HCT116 (cell line): Measurements from ENCODE around the gene GABRA4. TPM values are rescaled to one million over a fixed set of nuclear protein-coding genes. Genes with fewer than 3 reads are reported as not detected.

Experiments used
- ATAC-seq: fragments of 200-7000 bp; cut with Tn5 transposase; 2 replicates; pipeline ENCODE4 v1.9.1; 2020; ENCODE audit warnings: mild to moderate bottlenecking, moderate library complexity
- BruUV-seq: library from RNA; stranded (reverse); fragments of 400-500 nt; replicated peaks from 2 replicates; lab custom pipeline; 2021; lab: Mats Ljungman, UMichigan
- CTCF ChIA-PET: fragments of 300-600 bp; sonication (Branson Sonifier 250); formaldehyde crosslinking; loops from one replicate; lab custom pipeline; 2021; ENCODE audit warnings: antibody characterized with exemption; lab: Charles Lee
- POLR2A ChIA-PET: fragments of 300-600, 350-600 bp; sonication (Branson Sonifier 250); formaldehyde crosslinking; loops from one replicate; lab custom pipeline; 2021; ENCODE audit warnings: antibody characterized with exemption; lab: Charles Lee
- RAD21 ChIA-PET, 2 experiments: fragments of 300-600 bp; sonication (Branson Sonifier 250); formaldehyde crosslinking; loops; one replicate each; lab custom pipeline; 2023; ENCODE audit warnings: low total read pairs in 2 of 2; ENCODE audit not compliant: uncharacterized antibody in 2 of 2, unreplicated experiment in 2 of 2, low non-redundant PET in 1 of 2; lab: Charles Lee
- DNase-seq: peaks from one replicate; pipeline ENCODE4 v3.0.0-alpha.2; 2010; ENCODE audit warnings: low read depth, low spot score
- H2AFZ ChIP-seq: fragments of 200-600 bp; shearing (Covaris generic), sonication (generic); 2 replicates; pipeline ENCODE4 v1.6.1; 2017; ENCODE audit warnings: low read depth, mixed run types, mixed read lengths, antibody characterized with exemption, low read length; ENCODE audit not compliant: poor library complexity, severe bottlenecking
- H3K27ac ChIP-seq: 2 replicates; pipeline ENCODE4 v1.5.1; 2012; ENCODE audit warnings: low read depth, low read length
- H3K27me3 ChIP-seq: fragments of 200-600 bp; sonication (generic); 2 replicates; pipeline ENCODE4 v1.6.1; 2016; ENCODE audit warnings: mixed run types, low read length, mixed read lengths; ENCODE audit not compliant: insufficient read depth
- H3K36me3 ChIP-seq, 2 experiments: fragments of 200-500 bp in 1 of 2; fragments of 200-600 bp in 1 of 2; sonication (Bioruptor generic) in 1 of 2; sonication (generic) in 1 of 2; 2 replicates each; pipeline versions ENCODE4 v1.5.1 to v1.6.1; 2014 to 2016; ENCODE audit warnings: low read length in 2 of 2, inconsistent platforms in 1 of 2, mixed read lengths in 1 of 2, mixed run types in 1 of 2; ENCODE audit not compliant: insufficient read depth in 2 of 2, control insufficient read depth in 1 of 2
- H3K4me1 ChIP-seq, 2 experiments: fragments of 200-600 bp in 1 of 2; sonication (generic) in 1 of 2; 2 replicates each; pipeline versions ENCODE4 v1.5.1 to v1.6.1; 2012 to 2017; ENCODE audit warnings: low read length in 2 of 2, inconsistent platforms in 1 of 2, mild to moderate bottlenecking in 1 of 2, mixed read lengths in 1 of 2, mixed run types in 1 of 2, moderate library complexity in 1 of 2; ENCODE audit not compliant: insufficient read depth in 2 of 2, control insufficient read depth in 1 of 2
- H3K4me2 ChIP-seq: fragments of 200-600 bp; sonication (generic); 2 replicates; pipeline ENCODE4 v1.6.1; 2017; ENCODE audit warnings: mixed run types, low read length, mixed read lengths
- H3K4me3 ChIP-seq, 2 experiments: fragments of 200-600 bp in 1 of 2; sonication (generic) in 1 of 2; replicated peaks in 1 of 2; 2 replicates each; pipeline ENCODE4 v1.5.1; 2011 to 2016; ENCODE audit warnings: low read length in 2 of 2, control low read depth in 1 of 2, low read depth in 1 of 2, mild to moderate bottlenecking in 1 of 2, mixed read lengths in 1 of 2, mixed run types in 1 of 2
- H3K79me2 ChIP-seq: fragments of 200-600 bp; sonication (generic); 2 replicates; pipeline ENCODE4 v1.6.1; 2017; ENCODE audit warnings: mild to moderate bottlenecking, mixed run types, low read length, moderate library complexity, mixed read lengths; ENCODE audit not compliant: insufficient read depth
- H3K9ac ChIP-seq: fragments of 200-600 bp; sonication (generic); 2 replicates; pipeline ENCODE4 v1.6.1; 2016; ENCODE audit warnings: low read length, mixed read lengths
- H3K9me2 ChIP-seq: fragments of 200-600 bp; sonication (generic), shearing (Covaris generic); 2 replicates; pipeline ENCODE4 v1.6.1; 2017; ENCODE audit warnings: mixed run types, mild to moderate bottlenecking, moderate library complexity; ENCODE audit not compliant: insufficient read depth
- H3K9me3 ChIP-seq, 2 experiments: fragments of 200-500 bp in 1 of 2; fragments of 200-600 bp in 1 of 2; sonication (Bioruptor generic) in 1 of 2; sonication (generic) in 1 of 2; 2 replicates each; pipeline ENCODE4 v1.6.1; 2014 to 2017; ENCODE audit warnings: low read length in 2 of 2, mixed read lengths in 2 of 2, inconsistent platforms in 1 of 2, low read depth in 1 of 2, mild to moderate bottlenecking in 1 of 2, mixed run types in 1 of 2, moderate library complexity in 1 of 2; ENCODE audit not compliant: control insufficient read depth in 1 of 2, insufficient read depth in 1 of 2
- H4K20me1 ChIP-seq: fragments of 200-600 bp; sonication (generic), shearing (Covaris generic); 2 replicates; pipeline ENCODE4 v1.6.1; 2017; ENCODE audit warnings: mixed run types, mild to moderate bottlenecking, moderate library complexity; ENCODE audit not compliant: insufficient read depth
- EGR1 ChIP-seq: IDR thresholded peaks from 2 replicates; pipeline ENCODE4 v1.6.1; 2012; ENCODE audit warnings: low read depth
- ELF1 ChIP-seq: IDR thresholded peaks from 2 replicates; pipeline ENCODE4 v1.6.1; 2012; ENCODE audit warnings: low read depth, borderline replicate concordance
- FOSL1 ChIP-seq: IDR thresholded peaks from 2 replicates; pipeline ENCODE4 v1.6.1; 2012; ENCODE audit warnings: low read depth
- JUND ChIP-seq: IDR thresholded peaks from 2 replicates; pipeline ENCODE4 v1.6.1; 2012
- POLR2A ChIP-seq: IDR thresholded peaks from 2 replicates; pipeline ENCODE4 v1.7.0; 2011; ENCODE audit warnings: borderline replicate concordance; ENCODE audit not compliant: insufficient read depth, insufficient read length; ENCODE audit errors: extremely low read depth
- REST ChIP-seq: IDR thresholded peaks from 2 replicates; pipeline ENCODE4 v1.6.1; 2012; ENCODE audit warnings: low read depth
- SRF ChIP-seq: IDR thresholded peaks from 2 replicates; pipeline ENCODE4 v1.6.1; 2012; ENCODE audit warnings: low read depth
- TCF7L2 ChIP-seq: IDR thresholded peaks from 2 replicates; pipeline ENCODE4 v1.7.0; 2011; ENCODE audit warnings: borderline replicate concordance, inconsistent platforms; ENCODE audit not compliant: insufficient read depth, insufficient read length; ENCODE audit errors: extremely low read depth
- YY1 ChIP-seq: IDR thresholded peaks from 2 replicates; pipeline ENCODE4 v1.6.1; 2011; ENCODE audit warnings: low read length, low read depth, moderate library complexity, mild to moderate bottlenecking; ENCODE audit not compliant: insufficient replicate concordance; ENCODE audit errors: extremely low read depth
- ZBTB33 ChIP-seq: IDR thresholded peaks from 2 replicates; pipeline ENCODE4 v1.6.1; 2011; ENCODE audit warnings: mild to moderate bottlenecking, low read length, moderate library complexity; ENCODE audit not compliant: insufficient replicate concordance; ENCODE audit errors: extremely low read depth
- ZFX ChIP-seq: fragments of 450-650 bp; IDR thresholded peaks from 2 replicates; pipeline ENCODE4 v1.6.1; 2017
- ZNF274 ChIP-seq: fragments of 200-500 bp; sonication (Bioruptor generic); IDR thresholded peaks from 2 replicates; pipeline ENCODE4 v1.6.1; 2014; ENCODE audit warnings: mild to moderate bottlenecking, low read depth, low read length, inconsistent platforms
- intact Hi-C: fragments of 100-400 bp; cut with micrococcal nuclease; formaldehyde crosslinking; loops from 2 replicates; pipeline ENCODE4 v1.10.0; 2022
- total RNA-seq: library from RNA; stranded (reverse); gene quantifications from one replicate; pipeline ENCODE4 v1.2.1, GENCODE V29; 2021; ENCODE audit not compliant: unreplicated experiment
- TF ChIP-seq, protein P1 (sequence below): IDR thresholded peaks from 2 replicates; pipeline ENCODE4 v1.6.1; 2012
- TF ChIP-seq, protein P2 (sequence below), 3 experiments: fragments of 200-600 bp in 1 of 3; sonication (generic) in 1 of 3; IDR thresholded peaks in 2 of 3; conservative IDR thresholded peaks in 1 of 3; 2 replicates each; pipeline ENCODE4 v1.5.1; 2012 to 2017; ENCODE audit warnings: low read depth in 2 of 3, low read length in 2 of 3, antibody characterized with exemption in 1 of 3, borderline replicate concordance in 1 of 3, control low read depth in 1 of 3, mild to moderate bottlenecking in 1 of 3, mixed read lengths in 1 of 3, mixed run types in 1 of 3, moderate library complexity in 1 of 3; ENCODE audit not compliant: insufficient read depth in 1 of 3

The GABRA4 gene
- total RNA-seq, 1 experiment from 2014 or later = not detected

DNA sequence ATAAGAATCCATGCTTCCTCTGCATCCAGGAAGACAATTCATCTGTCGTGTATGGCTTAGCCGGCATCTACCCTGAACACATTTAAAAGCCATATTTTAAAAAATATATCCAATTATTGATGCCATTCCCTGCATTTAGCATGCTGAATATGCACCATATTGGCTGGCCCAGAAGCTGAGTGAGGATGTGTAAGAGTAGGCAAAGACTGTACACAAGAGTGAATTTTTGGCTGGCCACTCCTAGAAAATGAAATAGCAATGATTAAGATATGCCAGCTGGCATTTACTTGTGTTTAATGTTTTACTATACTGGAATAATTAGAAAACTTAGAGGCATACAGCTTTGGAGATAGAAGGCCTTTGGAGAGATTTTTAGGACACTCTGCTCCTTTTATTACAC, 25.8 kb downstream of the GABRA4 start:
- ATAC-seq (no peak), DNase-seq (no peak)
- H3K9me2 ChIP-seq = no peaks in the 10 kb centered on the region
- no peaks in the 10 kb centered on the region for H4K20me1 ChIP-seq
- TF ChIP-seq REST (no peak), SRF (no peak), FOSL1 (no peak), ZFX (no peak), YY1 (no peak), ELF1 (no peak), ZNF274 (no peak), JUND (no peak), TCF7L2 (no peak), EGR1 (no peak), ZBTB33 (no peak), POLR2A (no peak)
- TF ChIP-seq, protein P1, sequence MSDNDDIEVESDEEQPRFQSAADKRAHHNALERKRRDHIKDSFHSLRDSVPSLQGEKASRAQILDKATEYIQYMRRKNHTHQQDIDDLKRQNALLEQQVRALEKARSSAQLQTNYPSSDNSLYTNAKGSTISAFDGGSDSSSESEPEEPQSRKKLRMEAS = no peak
- TF ChIP-seq, protein P2, sequence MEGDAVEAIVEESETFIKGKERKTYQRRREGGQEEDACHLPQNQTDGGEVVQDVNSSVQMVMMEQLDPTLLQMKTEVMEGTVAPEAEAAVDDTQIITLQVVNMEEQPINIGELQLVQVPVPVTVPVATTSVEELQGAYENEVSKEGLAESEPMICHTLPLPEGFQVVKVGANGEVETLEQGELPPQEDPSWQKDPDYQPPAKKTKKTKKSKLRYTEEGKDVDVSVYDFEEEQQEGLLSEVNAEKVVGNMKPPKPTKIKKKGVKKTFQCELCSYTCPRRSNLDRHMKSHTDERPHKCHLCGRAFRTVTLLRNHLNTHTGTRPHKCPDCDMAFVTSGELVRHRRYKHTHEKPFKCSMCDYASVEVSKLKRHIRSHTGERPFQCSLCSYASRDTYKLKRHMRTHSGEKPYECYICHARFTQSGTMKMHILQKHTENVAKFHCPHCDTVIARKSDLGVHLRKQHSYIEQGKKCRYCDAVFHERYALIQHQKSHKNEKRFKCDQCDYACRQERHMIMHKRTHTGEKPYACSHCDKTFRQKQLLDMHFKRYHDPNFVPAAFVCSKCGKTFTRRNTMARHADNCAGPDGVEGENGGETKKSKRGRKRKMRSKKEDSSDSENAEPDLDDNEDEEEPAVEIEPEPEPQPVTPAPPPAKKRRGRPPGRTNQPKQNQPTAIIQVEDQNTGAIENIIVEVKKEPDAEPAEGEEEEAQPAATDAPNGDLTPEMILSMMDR (IDR thresholded peaks at IDR 0.05 in 2 of 3, conservative IDR thresholded peaks at IDR 0.05 in 1 of 3; ENCODE audit: borderline replicate concordance in 1 of 3, insufficient read depth in 1 of 3, low read depth in 2 of 3, low read length in 2 of 3) = no peak
- H3K4me2 ChIP-seq = no peak overlapping the region
- no peak overlapping the region for H3K9ac ChIP-seq
- no TSS peak for BruUV-seq
- no peaks in the 10 kb centered on the region for H3K4me1 ChIP-seq
- no peaks in the 10 kb centered on the region; a peak in 1 of 4 replicates for H3K9me3 ChIP-seq
- H3K79me2 ChIP-seq = no peaks in the 10 kb centered on the region
- ChIA-PET RAD21 (no interaction called here), CTCF (no interaction called here), POLR2A (no interaction called here)
- intact Hi-C loops = no loop called here
- no peak overlapping the region for H2AFZ ChIP-seq
- no peaks in the 10 kb centered on the region for H3K27me3 ChIP-seq
- H3K36me3 ChIP-seq = no peaks in the 10 kb centered on the region
- no peak overlapping the region for H3K4me3 ChIP-seq
- H3K27ac ChIP-seq = no peak overlapping the region
